Mesothelial cell of epicardium (in vitro differentiated cells): ENCODE measurements around the gene CMIP. TPM values are rescaled to one million over a fixed set of nuclear protein-coding genes. Genes with fewer than 3 reads are reported as not detected.

Source experiments
- DNase-seq, 2 experiments: peaks; one replicate each; pipeline ENCODE4 v3.0.0; 2021; ENCODE audit warnings: low spot score in 2 of 2; ENCODE audit not compliant: unreplicated experiment in 2 of 2
- H3K27ac Mint-ChIP-seq: 2 replicates; pipeline ENCODE4 v1.8.0; 2021; ENCODE audit warnings: mixed read lengths
- H3K27me3 Mint-ChIP-seq: 2 replicates; pipeline ENCODE4 v1.8.0; 2021; ENCODE audit warnings: low read depth, mixed read lengths
- H3K36me3 Mint-ChIP-seq: 2 replicates; pipeline ENCODE4 v1.8.0; 2021; ENCODE audit warnings: mixed read lengths
- H3K4me1 Mint-ChIP-seq: 2 replicates; pipeline ENCODE4 v1.8.0; 2021; ENCODE audit warnings: mixed read lengths
- H3K4me3 Mint-ChIP-seq: 2 replicates; pipeline ENCODE4 v1.8.0; 2021; ENCODE audit warnings: mild to moderate bottlenecking, moderate library complexity, mixed read lengths
- H3K9me3 Mint-ChIP-seq: 2 replicates; pipeline ENCODE4 v1.8.0; 2021; ENCODE audit warnings: mixed read lengths
- CTCF ChIP-seq: fragments of 200-600 bp; sonication (generic); IDR thresholded peaks from one replicate; pipeline ENCODE4 v1.5.0; 2021; ENCODE audit warnings: antibody characterized with exemption; ENCODE audit not compliant: unreplicated experiment
- total RNA-seq: library from RNA; stranded (reverse); gene quantifications from 3 replicates; pipeline ENCODE4 v1.2.1, GENCODE V29; 2021

CMIP gene
- total RNA-seq, 1 donor from 2014 or later = 71.0 TPM

GRCh38 chr16:81408409-81408950 is 36.1 kb upstream of the CMIP start:
- no peaks in the 10 kb centered on the region for H3K9me3 Mint-ChIP-seq
- no peaks in the 10 kb centered on the region for H3K36me3 Mint-ChIP-seq
- no peak for TF ChIP-seq CTCF
- DNase-seq = no peak
- no peaks in the 10 kb centered on the region for H3K27me3 Mint-ChIP-seq
- H3K4me1 Mint-ChIP-seq = peaks cover 7% of the 10 kb centered on the region
- no peak overlapping the region for H3K4me3 Mint-ChIP-seq
- no peak overlapping the region for H3K27ac Mint-ChIP-seq

- no peak for TF ChIP-seq CTCF
- Mint-ChIP-seq H3K4me1 (peaks cover 7% of the 10 kb centered on the region), H3K36me3 (no peaks in the 10 kb centered on the region), H3K4me3 (no peak overlapping the region), H3K27me3 (no peaks in the 10 kb centered on the region), H3K27ac (no peak overlapping the region), H3K9me3 (no peaks in the 10 kb centered on the region)
- DNase-seq = no peak
Measured at GRCh38 chr16:81409016-81409556, 35.5 kb upstream of the CMIP start.

GRCh38 chr16:81410643-81411293 is 33.8 kb upstream of the CMIP start:
- TF ChIP-seq CTCF = no peak
- peaks cover 8% of the 10 kb centered on the region for H3K4me1 Mint-ChIP-seq
- no peak overlapping the region for H3K4me3 Mint-ChIP-seq
- no peaks in the 10 kb centered on the region for H3K36me3 Mint-ChIP-seq
- DNase-seq = no peak
- no peak overlapping the region for H3K27ac Mint-ChIP-seq
- no peaks in the 10 kb centered on the region for H3K9me3 Mint-ChIP-seq
- no peaks in the 10 kb centered on the region for H3K27me3 Mint-ChIP-seq

- peaks cover 7% of the 10 kb centered on the region for H3K4me1 Mint-ChIP-seq
- no peak for DNase-seq
- no peak overlapping the region for H3K4me3 Mint-ChIP-seq
- no peak for TF ChIP-seq CTCF
- H3K27ac Mint-ChIP-seq = no peak overlapping the region
- H3K9me3 Mint-ChIP-seq = no peaks in the 10 kb centered on the region
- no peaks in the 10 kb centered on the region for H3K36me3 Mint-ChIP-seq
- H3K27me3 Mint-ChIP-seq = no peaks in the 10 kb centered on the region
Measured at GRCh38 chr16:81413245-81413990, 31.2 kb upstream of the CMIP start.

GRCh38 chr16:81415751-81416150 is 28.9 kb upstream of the CMIP start:
- Mint-ChIP-seq H3K9me3 (no peaks in the 10 kb centered on the region), H3K36me3 (no peaks in the 10 kb centered on the region), H3K27ac (no peak overlapping the region), H3K27me3 (no peaks in the 10 kb centered on the region), H3K4me3 (no peak overlapping the region), H3K4me1 (peaks cover 7% of the 10 kb centered on the region)
- no peak for DNase-seq
- no peak for TF ChIP-seq CTCF
